Small intestine (tissue), 7 donors: ENCODE results near the gene ATP9A. TPM values are rescaled to one million over a fixed set of nuclear protein-coding genes. Genes with fewer than 3 reads are reported as not detected.

Experiments used
- DNase-seq, 2 donors: peaks; one replicate each; pipeline versions ENCODE4 v3.0.0 to v3.0.0-alpha.2; 2013
- FAIRE-seq: peaks from 2 replicates; lab custom pipeline; 2012; peaks lifted over from hg19 to GRCh38; lab: Jason Lieb, UNC
- H3K27ac ChIP-seq, 3 donors: one replicate each; pipeline ENCODE4 v1.5.1; 2013; ENCODE audit warnings: low read length in 2 of 3, mild to moderate bottlenecking in 2 of 3, control low read depth in 1 of 3, inconsistent platforms in 1 of 3, low read depth in 1 of 3, moderate library complexity in 1 of 3
- H3K27me3 ChIP-seq, 3 donors: one replicate each; pipeline ENCODE4 v1.6.1; 2013; ENCODE audit warnings: low read length in 3 of 3, inconsistent platforms in 1 of 3; ENCODE audit not compliant: control insufficient read depth in 3 of 3, insufficient read depth in 3 of 3
- H3K36me3 ChIP-seq, 3 donors: one replicate each; pipeline ENCODE4 v1.6.1; 2013; ENCODE audit warnings: low read length in 3 of 3, inconsistent platforms in 1 of 3, low read depth in 1 of 3, mild to moderate bottlenecking in 1 of 3, moderate library complexity in 1 of 3; ENCODE audit not compliant: control insufficient read depth in 3 of 3, insufficient read depth in 2 of 3
- H3K4me1 ChIP-seq, 3 donors: one replicate each; pipeline ENCODE4 v1.6.1; 2013; ENCODE audit warnings: low read length in 2 of 3, inconsistent platforms in 1 of 3, low read depth in 1 of 3, mild to moderate bottlenecking in 1 of 3, moderate library complexity in 1 of 3; ENCODE audit not compliant: control insufficient read depth in 3 of 3, insufficient read depth in 2 of 3
- H3K4me3 ChIP-seq, 3 donors: one replicate each; pipeline ENCODE4 v1.5.1; 2013; ENCODE audit warnings: low read length in 3 of 3, control low read depth in 1 of 3, inconsistent platforms in 1 of 3, low read depth in 1 of 3, mild to moderate bottlenecking in 1 of 3, moderate library complexity in 1 of 3
- H3K9me3 ChIP-seq, 2 donors: one replicate each; pipeline ENCODE4 v1.6.1; 2013; ENCODE audit warnings: low read depth in 1 of 2, low read length in 1 of 2; ENCODE audit not compliant: control insufficient read depth in 2 of 2, insufficient read depth in 1 of 2
- WGBS, 3 donors: extraction: QIAGEN DNeasy Blood & Tissue Kit; methylation state at CpG; one replicate each; pipeline ENCODE4 v1.1.7; 2013; 5-methylcytosine and 5-hydroxymethylcytosine counted together
- polyA plus RNA-seq, 4 donors: library from polyadenylated mRNA; stranded (reverse) in 3 of 4; unstranded in 1 of 4; fragments of 200-250 nt in 3 of 4; fragments of 120-200 nt in 1 of 4; gene quantifications; one replicate each; pipeline versions ENCODE4 v1.2.1 to v1.2.3, GENCODE V29; 2013
- donor health status: healthy with polysubstance abuse.
- donor health status: control.
- donor health status: control.
- donor health status: Bipolar disorder and iron deficiency.
- donor health status: healthy.

Gene ATP9A
- polyA plus RNA-seq, 4 donors = 4.1 to 49.0 (median 10.4) TPM

- Histone ChIP-seq H3K36me3 (peaks cover 0 to 13% (median 0%) of the 10 kb centered on the region in 3 donors), H3K4me3 (no peak overlapping the region), H3K4me1 (peaks cover 2 to 14% (median 4%) of the 10 kb centered on the region in 3 donors), H3K27ac (no peak overlapping the region), H3K27me3 (no peaks in the 10 kb centered on the region), H3K9me3 (peaks cover 0 to 4% of the 10 kb centered on the region in 2 donors)
- WGBS, 3 donors = 64 to 76% (median 67%) methylated on average over 13 of the region's 13 CpGs
- DNase-seq = no peak
- no peak for FAIRE-seq
These were observed 33.1 kb downstream of the ATP9A start for GRCh38 chr20:51734876-51735720.

- Histone ChIP-seq H3K4me3 (no peak overlapping the region), H3K36me3 (peaks cover 0 to 18% (median 0%) of the 10 kb centered on the region in 3 donors), H3K9me3 (peaks cover 0 to 4% of the 10 kb centered on the region in 2 donors), H3K27me3 (no peaks in the 10 kb centered on the region), H3K27ac (no peak overlapping the region), H3K4me1 (peaks cover 2 to 14% (median 4%) of the 10 kb centered on the region in 3 donors)
- 71 to 82% (median 74%) methylated on average over 3 of the region's 3 CpGs for WGBS, 3 donors
- peak in 1 of 2 donors; percentile 57 for DNase-seq
- no peak for FAIRE-seq
These were observed 35.1 kb downstream of the ATP9A start for GRCh38 chr20:51733070-51733469.

- Histone ChIP-seq H3K4me1 (peaks cover 2 to 14% (median 4%) of the 10 kb centered on the region in 3 donors), H3K9me3 (peaks cover 0 to 4% of the 10 kb centered on the region in 2 donors), H3K4me3 (no peak overlapping the region), H3K27me3 (no peaks in the 10 kb centered on the region), H3K36me3 (peaks cover 0 to 25% (median 0%) of the 10 kb centered on the region in 3 donors), H3K27ac (peak overlapping the region in 2 of 3 donors; percentile 73 to 85)
- 56 to 75% (median 70%) methylated on average over 12 of the region's 12 CpGs for WGBS, 3 donors
- DNase-seq (no peak), FAIRE-seq (no peak)
These were observed 35.9 kb downstream of the ATP9A start for GRCh38 chr20:51732096-51732791.

DNA sequence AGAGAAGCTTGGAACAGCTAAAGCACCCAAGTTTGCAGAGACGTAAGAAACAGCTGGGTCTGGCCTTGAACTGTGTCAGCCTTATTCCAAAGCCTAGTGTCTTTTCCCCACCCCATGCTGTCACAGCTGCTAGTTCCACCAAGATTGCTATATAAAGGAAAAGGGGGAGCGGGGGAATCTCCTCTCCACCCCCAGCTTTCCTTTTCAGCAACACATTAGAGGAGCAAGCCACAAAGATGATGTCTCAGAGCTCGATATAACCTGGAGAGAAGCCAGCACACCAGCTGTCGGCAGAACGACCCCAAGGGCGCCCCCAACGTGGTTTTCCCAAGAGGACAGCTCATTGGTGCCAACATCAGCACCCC is 36.5 kb downstream of the ATP9A start:
- no peaks in the 10 kb centered on the region for H3K27me3 ChIP-seq
- DNase-seq (no peak), FAIRE-seq (no peak)
- H3K4me3 ChIP-seq = no peak overlapping the region
- H3K4me1 ChIP-seq = peaks cover 2 to 14% (median 4%) of the 10 kb centered on the region in 3 donors
- WGBS, 3 donors = 23 to 34% (median 29%) methylated on average over 7 of the region's 7 CpGs
- peaks cover 0 to 29% (median 0%) of the 10 kb centered on the region in 3 donors for H3K36me3 ChIP-seq
- H3K27ac ChIP-seq = peak overlapping the region in 2 of 3 donors; percentile 73 to 85
- peaks cover 0 to 4% of the 10 kb centered on the region in 2 donors for H3K9me3 ChIP-seq

DNA sequence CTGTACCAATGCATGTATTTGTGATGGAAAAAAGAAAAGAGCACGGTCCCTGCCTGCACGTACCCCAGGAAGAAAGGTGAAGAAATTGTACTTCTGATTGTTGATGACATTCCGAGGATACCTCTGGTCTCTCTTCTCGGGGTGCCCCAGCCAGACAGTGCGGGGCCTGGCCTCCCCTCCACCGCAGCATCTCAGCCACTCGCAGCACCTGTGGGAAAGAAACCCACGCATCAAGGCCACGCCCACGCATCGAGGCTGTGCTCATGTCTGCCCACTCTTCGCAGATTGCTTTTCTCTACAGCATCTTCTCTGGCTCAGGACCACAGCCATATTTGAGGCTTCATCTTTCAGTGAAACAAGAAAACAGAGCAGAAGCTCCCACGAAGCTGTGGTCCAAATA is 38.4 kb downstream of the ATP9A start:
- H3K36me3 ChIP-seq = peaks cover 0 to 35% (median 0%) of the 10 kb centered on the region in 3 donors
- DNase-seq (no peak), FAIRE-seq (no peak)
- peaks cover 0 to 4% of the 10 kb centered on the region in 2 donors for H3K9me3 ChIP-seq
- H3K4me3 ChIP-seq = no peak overlapping the region
- no peaks in the 10 kb centered on the region for H3K27me3 ChIP-seq
- 87 to 91% (median 91%) methylated on average over 13 of the region's 13 CpGs for WGBS, 3 donors
- no peak overlapping the region for H3K27ac ChIP-seq
- peaks cover 0 to 7% (median 0%) of the 10 kb centered on the region in 3 donors for H3K4me1 ChIP-seq

DNA sequence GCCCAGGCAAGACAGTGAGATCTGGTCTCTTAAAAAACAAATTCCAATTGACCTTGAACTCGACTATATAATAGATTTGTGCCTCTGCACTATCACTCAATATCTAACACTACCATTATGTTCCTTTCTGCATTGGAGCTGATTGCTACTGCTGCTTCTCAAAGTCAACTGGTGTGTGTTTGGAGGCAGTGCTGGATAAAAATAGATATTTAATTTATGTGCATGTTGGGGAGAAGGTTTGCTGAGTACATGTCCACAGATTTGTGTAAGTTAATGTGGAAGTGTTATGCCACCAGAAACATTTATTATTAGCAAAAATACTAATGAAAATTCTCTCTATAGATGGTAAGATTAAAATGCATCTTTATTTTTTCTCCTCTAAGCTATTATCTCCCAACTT is 39.5 kb downstream of the ATP9A start:
- DNase-seq (no peak), FAIRE-seq (no peak)
- H3K27me3 ChIP-seq = no peaks in the 10 kb centered on the region
- 11 to 56% (median 24%) methylated on average over 1 of the region's 1 CpG for WGBS, 3 donors
- peaks cover 0 to 38% (median 2%) of the 10 kb centered on the region in 3 donors for H3K36me3 ChIP-seq
- H3K4me1 ChIP-seq = peaks cover 0 to 7% (median 0%) of the 10 kb centered on the region in 3 donors
- peaks cover 0 to under 1% of the 10 kb centered on the region in 2 donors for H3K9me3 ChIP-seq
- H3K4me3 ChIP-seq = no peak overlapping the region
- H3K27ac ChIP-seq = no peak overlapping the region

GRCh38 chr20:51727872-51728271 is 40.3 kb downstream of the ATP9A start:
- Histone ChIP-seq H3K27me3 (no peaks in the 10 kb centered on the region), H3K27ac (no peak overlapping the region), H3K4me3 (no peak overlapping the region), H3K36me3 (peaks cover 0 to 38% (median 2%) of the 10 kb centered on the region in 3 donors), H3K4me1 (peaks cover 0 to 7% (median 0%) of the 10 kb centered on the region in 3 donors), H3K9me3 (no peaks in the 10 kb centered on the region)
- 84 to 95% (median 95%) methylated on average over 5 of the region's 5 CpGs for WGBS, 3 donors
- DNase-seq (no peak), FAIRE-seq (no peak)

GRCh38 chr20:51725584-51726176 is 42.5 kb downstream of the ATP9A start:
- no peak overlapping the region for H3K27ac ChIP-seq
- DNase-seq (no peak), FAIRE-seq (no peak)
- H3K4me1 ChIP-seq = no peaks in the 10 kb centered on the region
- H3K27me3 ChIP-seq = no peaks in the 10 kb centered on the region
- WGBS, 3 donors = 89 to 91% (median 91%) methylated on average over 13 of the region's 13 CpGs
- no peak overlapping the region for H3K4me3 ChIP-seq
- H3K9me3 ChIP-seq = no peaks in the 10 kb centered on the region
- H3K36me3 ChIP-seq = peaks cover 0 to 39% (median 2%) of the 10 kb centered on the region in 3 donors
